DMS53 treated with DMSO at 0.1 percent for 48 hours (cell line): ENCODE results near the gene TLK1.

ENCODE experiments used
- DNase-seq: peaks from one replicate; lab custom pipeline; 2025; ENCODE audit not compliant: unreplicated experiment; lab: John Stamatoyannopoulos, UW

TLK1 gene

DNA sequence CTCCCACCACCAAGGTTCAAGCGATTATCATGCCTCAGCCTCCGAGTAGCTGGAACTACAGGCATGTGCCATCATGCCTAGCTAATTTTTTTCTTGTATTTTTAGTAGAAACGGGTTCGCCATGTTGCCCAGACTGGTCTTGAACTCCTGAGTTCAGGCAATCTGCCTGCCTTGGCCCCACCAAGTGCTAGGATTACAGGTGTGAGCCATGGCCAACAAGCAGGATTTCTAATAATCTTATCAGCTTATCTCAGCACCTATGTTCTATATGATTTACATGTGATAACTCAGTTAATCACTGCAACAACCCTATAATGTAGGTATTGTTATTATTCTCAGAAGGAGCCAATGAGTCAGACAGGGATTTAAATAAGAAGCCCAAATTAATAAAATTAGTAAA is 151.3 kb downstream of the TLK1 start:
- no peak for DNase-seq

DNA sequence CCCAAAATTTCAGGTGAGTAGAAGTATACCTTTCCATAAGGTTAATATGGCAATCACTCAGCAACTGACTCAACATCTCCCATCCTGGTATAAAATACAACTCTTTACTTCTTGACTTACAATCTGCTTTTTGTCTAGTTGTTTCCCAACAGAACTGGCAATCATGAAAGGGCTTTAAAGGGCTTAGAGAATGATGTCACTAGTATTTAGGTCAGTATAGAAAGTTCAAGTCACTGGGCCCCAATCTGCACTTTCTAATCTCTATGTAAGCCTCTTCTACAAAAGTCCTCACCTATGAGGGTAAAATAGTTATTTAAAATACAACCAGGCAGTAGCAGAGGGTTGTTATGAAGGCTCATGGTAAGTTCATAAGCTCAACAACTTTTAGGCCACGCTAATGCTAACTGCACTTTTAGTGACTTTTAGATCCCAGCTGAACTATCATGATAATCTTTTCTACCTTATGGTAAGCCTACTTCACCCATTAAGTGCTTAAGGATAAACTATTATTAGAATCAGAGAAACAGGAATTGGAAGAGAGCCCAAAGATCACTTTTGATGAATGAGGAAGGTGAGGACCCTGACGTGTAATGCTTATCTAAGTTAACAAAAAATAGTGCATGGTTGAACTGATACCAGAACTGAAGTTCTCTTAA is 152.0 kb downstream of the TLK1 start:
- DNase-seq = no peak

DNA sequence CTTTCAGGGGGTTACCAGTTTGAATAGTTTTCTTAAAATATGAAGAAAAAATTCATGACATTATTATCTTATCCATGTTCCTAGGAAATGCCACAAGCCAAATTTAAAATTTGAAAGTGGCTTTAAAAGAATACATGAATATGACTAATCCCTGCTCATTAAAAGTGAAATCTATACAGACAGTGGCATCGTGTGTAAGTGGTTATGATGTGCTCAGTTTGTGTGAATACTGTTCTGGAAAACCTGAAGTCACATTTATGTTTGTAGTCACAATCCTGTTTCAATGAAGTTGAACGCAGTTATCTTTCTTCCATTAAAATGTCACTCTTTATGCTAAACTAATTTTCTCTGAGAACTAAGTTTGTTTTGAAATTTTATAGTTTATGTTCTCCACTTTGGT is 155.9 kb downstream of the TLK1 start:
- DNase-seq = no peak

DNA sequence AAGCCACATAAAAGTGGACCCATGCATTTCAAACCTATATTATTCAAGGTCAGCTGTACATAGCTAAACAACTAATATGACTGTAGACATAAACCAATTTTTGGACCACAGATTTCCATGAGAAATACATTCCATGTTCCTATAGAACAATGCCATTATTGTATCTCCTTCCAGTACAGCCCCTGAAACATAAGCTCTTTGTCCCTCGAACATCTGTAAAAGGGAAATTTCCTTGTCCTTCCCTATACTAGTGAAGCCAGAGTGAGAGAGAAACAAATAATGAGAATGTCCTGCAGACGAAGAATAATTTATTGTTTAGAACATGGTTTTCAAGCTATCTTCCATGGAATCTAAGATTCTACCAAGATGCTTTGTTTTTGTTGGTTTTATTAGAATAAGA is 156.3 kb downstream of the TLK1 start:
- DNase-seq = no peak

DNA sequence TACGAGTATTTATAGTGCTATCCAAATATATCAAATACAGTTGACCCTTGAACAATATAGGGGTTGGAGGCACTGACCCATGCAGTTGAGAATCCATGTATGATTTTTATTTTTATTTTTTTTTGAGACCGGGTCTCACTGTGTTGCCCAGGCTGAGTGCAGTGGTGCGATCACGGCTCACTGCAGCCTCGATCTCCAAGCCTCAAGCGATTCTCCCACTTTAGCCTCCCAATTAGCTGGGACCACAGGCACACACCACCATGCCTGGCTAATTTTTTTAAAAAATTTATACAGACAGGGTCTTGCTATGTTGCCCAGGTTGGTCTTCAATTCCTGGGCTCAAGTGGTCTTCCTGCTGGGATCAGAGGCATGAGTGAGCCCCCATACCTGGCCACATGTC is 161.0 kb downstream of the TLK1 start:
- DNase-seq = no peak

DNA sequence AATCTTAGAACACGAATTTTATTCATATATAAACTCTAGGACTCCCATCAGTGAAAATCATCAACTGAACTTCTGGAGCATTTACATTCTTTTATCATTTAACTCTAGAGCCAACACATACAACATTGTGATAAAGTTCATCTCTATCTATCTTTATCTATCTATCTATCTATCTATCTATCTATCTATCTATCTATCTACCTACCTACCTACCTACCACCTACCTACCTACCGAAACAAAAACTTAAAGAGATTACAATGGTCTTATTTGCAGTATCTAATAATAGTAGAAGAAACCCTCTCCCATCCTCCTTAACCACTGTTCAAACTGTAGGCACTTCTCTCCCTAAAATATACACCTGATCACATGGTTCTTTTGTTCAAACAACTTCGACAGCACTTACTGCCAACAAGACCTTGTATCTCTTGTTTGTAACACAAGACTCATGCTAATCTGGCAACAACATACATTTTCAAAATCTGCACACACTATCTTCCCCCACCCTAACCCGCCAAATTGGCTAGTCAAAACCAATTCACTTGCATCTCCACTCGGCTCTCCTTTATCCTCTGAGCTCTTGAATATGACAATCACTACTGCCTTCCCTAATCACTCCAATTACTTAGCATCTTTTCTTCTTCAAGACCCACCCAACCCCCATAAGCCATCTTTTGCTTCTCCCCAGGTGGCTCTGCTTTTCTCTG is 162.6 kb downstream of the TLK1 start:
- no peak for DNase-seq

DNA sequence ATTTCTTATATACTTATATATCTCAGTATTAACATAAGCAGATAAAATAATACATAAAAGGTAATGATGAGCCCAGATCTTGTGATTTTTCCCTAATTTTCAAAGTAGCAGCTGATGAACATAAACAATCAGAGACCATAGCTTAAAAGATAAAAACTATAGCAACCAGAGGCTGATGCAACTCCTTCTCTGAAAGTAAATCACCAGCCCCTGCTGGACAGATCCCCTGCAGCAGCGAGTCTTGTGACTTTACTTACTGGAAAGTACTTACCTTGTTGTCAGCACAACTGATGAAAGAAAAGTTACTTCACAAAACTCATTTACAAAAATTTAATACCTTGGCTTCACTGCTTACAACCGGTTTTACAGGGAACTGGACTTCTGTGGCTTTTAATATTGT is 164.4 kb downstream of the TLK1 start:
- DNase-seq = no peak

DNA sequence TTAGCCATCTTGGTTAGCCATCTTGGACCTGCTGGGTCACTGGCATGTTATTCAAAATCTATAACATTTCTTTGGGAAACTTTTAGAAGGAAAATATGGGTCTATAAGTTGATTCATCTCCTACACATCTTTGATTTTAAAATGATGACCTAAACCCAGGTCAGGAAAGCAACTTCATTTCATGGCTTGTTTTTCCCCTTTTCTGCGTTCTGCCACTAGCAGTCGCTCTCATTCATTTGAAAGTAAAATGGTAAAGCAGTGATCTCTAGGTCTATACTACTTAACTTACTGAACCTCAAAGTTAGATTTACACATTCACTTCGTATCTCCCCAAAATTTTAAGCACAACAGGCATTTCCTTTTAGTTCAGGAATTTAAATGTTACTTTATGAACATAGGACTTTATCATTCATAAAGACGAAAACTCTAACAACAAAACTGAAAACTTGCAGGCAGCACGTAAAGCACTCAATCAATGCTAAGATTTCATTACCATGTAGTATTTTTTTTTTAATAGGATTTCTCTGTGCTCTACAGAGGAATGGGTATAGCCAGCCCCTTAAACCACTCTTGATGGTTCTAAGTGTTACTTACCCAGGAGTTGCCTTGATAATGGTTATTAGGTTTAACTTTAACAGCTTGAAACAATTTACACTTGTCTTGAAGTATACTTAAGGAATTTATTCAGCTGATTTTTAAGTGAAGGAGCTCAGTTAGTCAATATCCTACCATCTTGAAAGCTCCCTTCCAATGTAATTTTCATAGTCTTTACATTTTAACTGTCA is 169.1 kb downstream of the TLK1 start:
- no peak for DNase-seq

DNA sequence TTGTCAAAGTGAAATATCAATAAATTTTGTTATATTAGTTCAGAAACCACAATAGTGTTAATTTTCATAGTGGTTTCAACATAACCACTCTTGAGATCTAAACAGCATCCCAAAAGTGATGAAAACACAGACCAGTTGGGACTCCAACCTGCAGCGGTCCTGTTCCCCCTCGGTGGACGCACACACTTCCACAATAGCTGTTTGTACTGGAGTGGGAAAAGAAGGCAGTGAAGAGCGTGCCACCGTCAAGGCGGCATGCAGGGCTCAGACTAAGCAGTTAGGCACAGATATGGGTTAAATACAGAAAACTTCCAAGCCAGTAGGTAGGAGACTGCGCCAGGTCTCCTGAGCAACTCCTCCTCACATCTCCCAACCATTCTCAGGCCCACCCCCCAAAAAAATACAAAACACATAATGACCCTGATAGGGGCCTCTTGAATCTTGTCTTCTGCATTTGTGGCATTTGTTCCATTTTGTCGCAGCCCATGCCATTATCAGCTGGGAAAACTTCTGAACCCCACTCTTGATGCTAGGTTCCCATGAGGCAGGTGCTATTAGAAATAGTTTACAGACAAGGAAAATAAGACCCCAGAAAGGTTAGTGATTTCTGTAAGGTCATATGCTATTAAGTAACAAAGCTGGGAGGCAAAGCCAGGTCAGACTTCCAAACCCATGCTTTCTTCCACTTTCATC is 174.0 kb downstream of the TLK1 start:
- DNase-seq = no peak

DNA sequence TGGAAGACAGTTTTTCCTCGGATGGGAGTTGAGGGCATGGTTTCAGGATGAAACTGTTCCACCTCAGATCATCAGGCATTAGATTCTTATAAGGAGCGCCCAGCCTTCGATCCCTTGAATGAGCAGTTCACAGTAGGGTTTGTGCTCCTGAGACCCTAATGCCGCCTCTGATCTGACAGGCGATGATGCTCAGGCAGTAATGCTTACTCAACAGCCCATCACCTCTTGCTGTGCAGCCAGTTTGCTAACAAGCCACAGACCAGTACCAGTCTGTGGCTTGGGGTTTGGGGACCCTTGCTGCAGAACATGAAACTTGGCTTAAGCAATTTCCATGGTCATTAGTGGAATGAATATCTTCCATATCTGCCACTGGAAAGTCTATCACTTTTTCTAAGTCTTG is 175.3 kb downstream of the TLK1 start:
- no peak for DNase-seq

DNA sequence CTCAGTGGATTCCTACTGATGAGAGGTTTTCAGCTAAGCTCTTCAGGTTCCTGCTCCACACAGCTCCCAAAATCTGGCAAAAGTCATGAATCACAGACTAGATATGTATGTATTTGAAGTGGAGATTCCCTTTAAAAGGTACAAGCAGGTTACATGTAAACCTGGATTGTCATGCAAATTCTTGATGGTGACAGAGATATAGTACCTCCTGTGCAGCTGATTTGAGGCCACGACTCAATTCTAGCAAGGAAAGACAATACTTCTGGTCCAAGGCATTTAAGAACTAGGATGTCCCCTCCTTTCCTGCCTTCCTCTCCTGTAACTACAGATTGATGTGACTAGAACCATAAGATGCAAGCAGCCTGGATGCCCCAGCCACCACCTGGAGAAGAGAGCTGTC is 176.6 kb downstream of the TLK1 start:
- DNase-seq = no peak

DNA sequence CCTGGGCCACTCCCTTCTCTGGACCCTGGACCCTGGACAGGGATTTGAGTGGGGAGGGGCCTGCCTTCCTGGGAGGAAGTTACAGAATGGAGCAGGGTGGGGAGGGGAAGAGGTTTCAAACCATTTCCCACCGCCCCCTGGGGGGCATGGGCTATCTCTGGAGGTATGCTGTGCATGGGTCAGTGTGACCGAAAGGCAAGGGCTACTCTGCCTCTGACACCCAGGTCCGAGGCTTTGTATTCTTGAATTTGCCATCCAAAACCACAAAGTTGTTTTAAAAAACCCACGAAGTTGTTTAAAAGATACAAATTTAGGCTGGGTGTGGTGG is 184.8 kb downstream of the TLK1 start:
- DNase-seq = no peak

DNA sequence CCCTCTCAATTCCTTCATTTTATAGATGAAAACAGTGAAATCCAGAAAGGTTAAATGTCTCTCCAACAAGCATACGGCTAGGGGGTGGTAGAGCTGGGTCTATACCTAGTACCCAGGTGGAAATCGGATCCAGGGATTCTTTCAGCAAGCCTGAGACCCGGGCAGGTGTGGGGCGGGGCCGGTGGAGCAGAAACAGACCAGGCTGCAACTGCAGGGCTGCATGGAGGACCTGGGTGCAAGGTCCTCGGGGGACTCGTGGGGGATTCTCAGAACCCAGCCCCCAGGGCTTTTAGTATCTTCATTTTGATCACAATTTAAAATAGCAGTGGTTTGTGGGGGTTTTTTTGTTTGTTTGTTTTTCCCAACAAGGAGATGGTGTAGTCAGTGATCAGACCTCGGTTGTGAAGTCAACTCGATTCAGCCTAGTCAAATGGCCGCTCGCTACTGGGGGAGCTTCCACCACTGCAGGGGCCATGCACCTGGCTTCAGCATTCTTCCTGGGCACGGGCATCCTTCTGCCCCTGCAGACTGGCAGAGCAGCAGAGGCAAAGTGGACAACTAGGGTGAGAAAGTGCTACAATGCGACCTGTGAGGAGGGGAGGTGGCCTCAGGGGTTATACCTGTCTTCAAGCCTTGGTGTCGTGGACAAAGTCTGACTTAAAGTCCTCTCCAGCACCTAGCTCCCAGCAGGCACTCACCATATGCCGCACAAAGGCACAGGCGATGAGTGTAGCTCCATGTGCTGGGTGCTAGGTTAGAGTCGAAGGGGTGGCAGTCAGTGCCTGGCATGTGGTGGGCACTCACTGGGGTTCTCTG is 185.4 kb downstream of the TLK1 start:
- no peak for DNase-seq

DNA sequence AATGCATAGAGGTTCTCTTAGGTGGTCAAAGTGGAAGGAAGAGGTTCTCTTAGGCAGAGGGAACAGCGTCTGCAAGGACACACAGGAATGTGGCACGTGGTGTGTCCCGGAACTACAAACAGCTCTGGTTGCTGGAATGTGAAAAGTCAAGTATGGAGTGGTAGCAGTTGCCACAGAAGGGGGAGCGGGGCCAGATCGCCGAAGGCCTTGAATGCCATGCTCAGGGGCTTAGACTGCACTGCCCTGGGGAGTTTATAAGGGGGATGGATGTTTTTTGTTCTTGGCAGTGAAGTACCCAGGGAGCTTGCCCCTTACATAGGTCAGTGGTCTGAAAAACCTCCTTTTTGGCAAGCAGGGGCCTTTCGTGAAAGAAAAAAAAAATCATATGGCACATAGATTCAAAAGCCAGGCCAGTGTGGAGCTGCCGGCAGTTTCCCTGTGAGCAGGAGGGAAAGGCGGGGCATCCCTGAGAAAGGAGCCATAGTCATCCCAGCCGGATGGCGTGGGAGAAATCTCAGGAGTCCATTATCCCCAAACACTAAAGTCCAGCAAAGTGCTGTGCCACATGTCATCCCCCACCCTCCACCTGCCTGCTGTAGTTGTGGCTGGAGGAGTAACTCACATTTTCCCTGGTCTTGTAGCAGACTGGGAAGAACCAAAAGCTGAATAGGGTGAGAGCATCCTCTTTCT is 186.2 kb downstream of the TLK1 start:
- no peak for DNase-seq

DNA sequence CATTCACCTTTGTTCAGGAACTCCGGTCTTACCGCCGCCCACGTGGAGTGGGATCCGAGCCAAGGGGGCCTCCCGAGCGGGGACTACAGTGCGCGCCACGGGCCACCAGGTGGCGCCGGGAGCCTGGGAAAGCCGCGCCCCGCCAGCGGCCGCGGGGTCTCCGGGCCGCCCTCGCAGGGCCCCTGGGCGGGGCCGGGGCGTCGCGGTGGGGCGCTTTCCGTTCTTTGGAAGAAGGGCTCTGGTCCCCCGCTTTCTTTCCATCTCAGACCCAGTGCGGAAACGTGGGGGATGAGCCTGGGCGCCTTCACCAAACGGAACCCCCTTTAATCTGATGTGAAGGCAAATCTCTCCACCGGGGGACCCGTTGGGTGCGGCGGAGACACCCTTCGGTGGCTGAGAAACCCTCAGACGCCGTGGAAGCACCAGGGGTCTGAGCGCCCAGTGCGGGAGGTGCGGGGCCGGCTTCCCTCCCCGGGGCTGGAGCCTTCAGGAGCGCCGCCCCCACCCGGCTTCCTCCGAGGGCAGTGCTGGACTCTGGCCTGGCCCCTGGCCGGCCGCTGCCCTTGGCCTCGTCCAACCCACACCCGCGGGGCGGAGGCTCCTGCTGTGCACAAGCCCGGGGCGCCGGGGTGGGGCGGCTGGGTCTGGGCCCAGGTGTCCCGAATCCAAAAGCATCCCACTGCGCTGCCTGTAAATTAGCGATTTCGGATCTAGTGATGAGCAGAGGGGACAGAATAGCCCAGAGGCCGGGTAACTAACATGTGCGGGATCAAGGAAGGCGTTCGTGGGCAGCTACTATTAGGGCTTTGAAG is 187.0 kb downstream of the TLK1 start:
- DNase-seq = peak; percentile 89

DNA sequence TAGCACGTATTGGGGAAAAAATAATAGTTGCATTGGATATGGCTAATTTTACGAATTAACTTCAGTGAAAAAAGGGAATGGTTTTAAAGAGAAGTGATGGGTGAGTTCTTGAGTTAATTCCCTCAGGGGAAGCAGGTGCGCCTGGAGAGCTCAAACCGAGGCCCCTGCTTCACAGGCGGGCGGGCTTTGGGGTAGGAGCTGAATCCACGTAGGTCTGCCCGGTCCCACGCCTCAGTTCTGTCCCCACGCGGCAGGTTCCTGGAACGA is 187.5 kb downstream of the TLK1 start:
- no peak for DNase-seq

DNA sequence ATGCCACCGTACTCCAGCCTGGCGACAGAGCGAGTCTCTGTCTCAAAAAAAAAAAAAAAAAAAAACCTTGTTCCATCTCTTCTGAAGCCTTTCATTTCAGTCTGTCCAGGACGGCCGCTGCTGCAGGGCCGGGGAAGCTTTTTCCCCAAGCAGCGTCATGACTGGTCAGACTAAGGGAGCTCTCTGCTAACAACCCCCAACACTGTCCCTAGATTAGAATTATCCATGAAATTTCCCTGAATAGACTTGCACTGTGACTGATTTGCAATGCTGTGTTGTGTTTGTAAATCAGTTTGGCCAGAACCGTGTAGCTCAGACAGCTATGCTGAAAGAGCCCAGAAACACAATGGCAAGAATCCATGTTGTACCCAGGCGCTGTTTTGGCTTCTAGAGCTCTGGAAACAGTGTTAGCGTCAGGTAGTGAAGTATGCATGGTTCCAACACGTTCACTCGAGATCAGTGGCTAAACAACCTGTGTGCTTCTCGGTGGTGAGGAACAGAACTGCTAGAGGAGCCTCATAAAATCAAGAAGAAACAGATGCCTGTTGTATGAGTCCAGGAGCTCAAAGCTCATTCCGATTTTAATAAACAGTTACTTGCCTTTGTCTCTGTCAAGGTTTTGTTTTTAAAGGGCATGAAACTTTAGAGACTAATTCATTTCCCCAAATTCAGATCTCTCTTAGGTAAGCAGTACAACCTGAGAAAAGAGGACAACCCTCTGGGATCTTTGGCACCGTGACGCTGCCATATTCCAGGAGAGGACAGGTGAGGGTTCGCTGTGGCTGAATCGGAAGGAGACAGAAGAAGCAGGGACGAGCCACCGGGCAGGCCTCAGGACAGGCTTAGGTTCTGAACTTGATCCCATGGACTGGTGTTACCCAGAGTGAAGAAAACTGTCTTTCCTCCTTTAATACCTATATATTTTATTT is 188.1 kb downstream of the TLK1 start:
- peak; percentile 69 for DNase-seq

DNA sequence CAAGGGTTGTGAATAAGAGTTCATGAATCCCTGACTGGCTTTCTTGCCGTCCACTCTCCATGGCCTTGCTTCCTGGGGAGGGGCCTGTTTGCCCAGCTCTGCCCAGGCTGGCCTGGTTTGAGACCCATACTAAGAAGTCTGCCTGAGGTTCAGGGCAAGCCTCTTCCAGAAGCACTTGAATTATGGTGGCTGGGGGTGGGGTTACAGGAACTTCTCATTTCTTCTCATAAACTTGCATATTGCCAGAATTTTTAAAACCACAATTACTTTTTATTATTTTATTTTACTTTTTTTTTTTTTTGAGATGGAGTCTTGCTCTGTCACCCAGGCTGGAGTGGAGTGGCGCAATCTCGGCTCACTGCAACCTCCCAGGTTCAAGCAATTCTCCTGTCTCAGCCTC is 189.6 kb downstream of the TLK1 start:
- no peak for DNase-seq
